CD4-positive, alpha-beta T cell treated with Interleukin-4 for 1 hour (primary cell): ENCODE measurements around the gene LMX1B.
A peak's percentile ranks its signal among the peaks of the same experiment; 100 is the strongest.
"Not testable (repeated sequence)": the region's sequence is repeated elsewhere in the genome, so short reads cannot be mapped to it uniquely, and the experiment has no call there.

Experiments
- DNase-seq, 2 donors: peaks; one replicate each; pipeline ENCODE4 v3.0.0-alpha.2; 2020 to 2022

Gene LMX1B

GRCh38 chr9:126635661-126636439, 22.1 kb downstream of the LMX1B start:
- DNase-seq, result no peak

GRCh38 chr9:126636983-126637798, 23.5 kb downstream of the LMX1B start:
- peak; percentile 63 to 79 for DNase-seq

- DNase-seq, result no peak
Observed at GRCh38 chr9:126638571-126639132, 24.9 kb downstream of the LMX1B start.

- no peak for DNase-seq
Observed at GRCh38 chr9:126639318-126640000, 25.7 kb downstream of the LMX1B start.

GRCh38 chr9:126641118-126641851, 27.6 kb downstream of the LMX1B start:
- DNase-seq, result no peak

GRCh38 chr9:126642010-126642744, 28.4 kb downstream of the LMX1B start:
- no peak for DNase-seq

- DNase-seq, result no peak
Observed at GRCh38 chr9:126642839-126643238, 29.1 kb downstream of the LMX1B start.

GRCh38 chr9:126643945-126644527, 30.3 kb downstream of the LMX1B start:
- no peak for DNase-seq

- DNase-seq, result no peak
Observed at GRCh38 chr9:126646162-126646561, 32.4 kb downstream of the LMX1B start.

- no peak for DNase-seq
Observed at GRCh38 chr9:126647585-126648411, 34.1 kb downstream of the LMX1B start.

- no peak for DNase-seq
Observed at GRCh38 chr9:126649477-126649876, 35.7 kb downstream of the LMX1B start.

- DNase-seq, result no peak
Observed at GRCh38 chr9:126650404-126651341, 36.9 kb downstream of the LMX1B start.

- DNase-seq, result no peak
Observed at GRCh38 chr9:126652140-126652582, 38.4 kb downstream of the LMX1B start.

GRCh38 chr9:126654124-126654523, 40.4 kb downstream of the LMX1B start:
- DNase-seq, result no peak

- DNase-seq, result not testable (repeated sequence)
Observed at GRCh38 chr9:126656214-126656613, 42.5 kb downstream of the LMX1B start.

GRCh38 chr9:126658201-126658825, 44.6 kb downstream of the LMX1B start:
- DNase-seq, result no peak

GRCh38 chr9:126658956-126659555, 45.3 kb downstream of the LMX1B start:
- no peak for DNase-seq

GRCh38 chr9:126661122-126661520, 47.4 kb downstream of the LMX1B start:
- no peak for DNase-seq
